ENCODE data around the gene F3. TPM values are rescaled to one million over a fixed set of nuclear protein-coding genes. Genes with fewer than 3 reads are reported as not detected.
"Not testable (repeated sequence)": the region's sequence is repeated elsewhere in the genome, so short reads cannot be mapped to it uniquely, and the experiment has no call there.

The F3 gene
- 10 to 100 TPM; 28.7 to 39.1 TPM for polyA plus RNA-seq

- H3K9me3 ChIP-seq (ENCODE audit: control insufficient read depth in 2 of 2, insufficient read depth in 1 of 2, low read depth in 1 of 2, low read length in 1 of 2): no peaks in the 10 kb centered on the region
- no peaks in the 10 kb centered on the region for H3K36me3 ChIP-seq (ENCODE audit: control insufficient read depth in 2 of 2, insufficient read depth in 2 of 2, low read length in 1 of 2)
- peak within 1 kb of the TSS; percentile 69 to 91 for H3K27ac ChIP-seq (ENCODE audit: low read depth in 2 of 2, low read length in 1 of 2)
- peaks cover 6 to 9% of the 10 kb centered on the region in 2 donors for H3K4me1 ChIP-seq (ENCODE audit: control insufficient read depth in 2 of 2, insufficient read depth in 2 of 2, low read length in 1 of 2)
- peak within 1 kb of the TSS; percentile 56 to 84 for H3K4me3 ChIP-seq (ENCODE audit: low read depth in 1 of 2, low read length in 2 of 2)
- 1% methylated on average over 88 to 94 of the region's 94 CpGs for WGBS, 2 donors
- H3K27me3 ChIP-seq (ENCODE audit: control insufficient read depth in 1 of 2, insufficient read depth in 2 of 2, low read length in 2 of 2): no peaks in the 10 kb centered on the region
These were observed at the start of gene F3 for GRCh38 chr1:94541246-94542087. Gene F3 (minus strand): TSS chr1:94541759. CDS start chr1:94541636, 123 bp downstream.

GRCh38 chr1:94590203-94591137 lies 48.9 kb upstream of the F3 start:
- Histone ChIP-seq H3K4me3 (ENCODE audit: low read depth in 1 of 2, low read length in 2 of 2) (no peak overlapping the region), H3K4me1 (ENCODE audit: control insufficient read depth in 2 of 2, insufficient read depth in 2 of 2, low read length in 1 of 2) (no peaks in the 10 kb centered on the region), H3K27me3 (ENCODE audit: control insufficient read depth in 1 of 2, insufficient read depth in 2 of 2, low read length in 2 of 2) (no peaks in the 10 kb centered on the region), H3K9me3 (ENCODE audit: control insufficient read depth in 2 of 2, insufficient read depth in 1 of 2, low read depth in 1 of 2, low read length in 1 of 2) (no peaks in the 10 kb centered on the region), H3K27ac (ENCODE audit: low read depth in 2 of 2, low read length in 1 of 2) (no peak overlapping the region), H3K36me3 (ENCODE audit: control insufficient read depth in 2 of 2, insufficient read depth in 2 of 2, low read length in 1 of 2) (no peaks in the 10 kb centered on the region)
- 72 to 78% methylated on average over 7 of the region's 7 CpGs for WGBS, 2 donors

GRCh38 chr1:94589728-94590127 lies 48.2 kb upstream of the F3 start:
- H3K27me3 ChIP-seq (ENCODE audit: control insufficient read depth in 1 of 2, insufficient read depth in 2 of 2, low read length in 2 of 2): no peaks in the 10 kb centered on the region
- H3K9me3 ChIP-seq (ENCODE audit: control insufficient read depth in 2 of 2, insufficient read depth in 1 of 2, low read depth in 1 of 2, low read length in 1 of 2): no peaks in the 10 kb centered on the region
- 91 to 97% methylated on average over 4 of the region's 4 CpGs for WGBS, 2 donors
- no peaks in the 10 kb centered on the region for H3K4me1 ChIP-seq (ENCODE audit: control insufficient read depth in 2 of 2, insufficient read depth in 2 of 2, low read length in 1 of 2)
- no peak overlapping the region for H3K27ac ChIP-seq (ENCODE audit: low read depth in 2 of 2, low read length in 1 of 2)
- no peaks in the 10 kb centered on the region for H3K36me3 ChIP-seq (ENCODE audit: control insufficient read depth in 2 of 2, insufficient read depth in 2 of 2, low read length in 1 of 2)
- H3K4me3 ChIP-seq (ENCODE audit: low read depth in 1 of 2, low read length in 2 of 2): no peak overlapping the region

DNA sequence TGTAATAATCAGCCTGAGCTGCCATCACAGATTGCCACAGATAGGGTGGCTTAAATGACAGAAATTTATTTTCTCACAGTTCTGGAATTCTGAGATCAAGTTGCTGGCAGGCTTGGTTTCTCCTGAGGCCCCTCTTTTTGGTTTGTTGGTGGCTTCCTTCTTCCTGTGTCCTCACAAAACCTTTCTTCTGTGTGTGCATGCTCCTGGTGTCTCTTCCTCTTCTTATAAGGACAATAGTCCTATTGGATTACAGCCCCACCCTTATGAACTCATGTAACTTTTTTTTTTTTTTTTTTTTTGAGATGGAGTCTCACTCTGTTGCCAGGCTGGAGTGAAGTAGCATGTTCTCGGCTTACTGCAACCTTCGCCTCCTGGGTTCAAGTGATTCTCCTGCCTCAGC lies 41.0 kb upstream of the F3 start:
- 89 to 92% methylated on average over 2 of the region's 2 CpGs for WGBS, 2 donors
- H3K27me3 ChIP-seq (ENCODE audit: control insufficient read depth in 1 of 2, insufficient read depth in 2 of 2, low read length in 2 of 2): peaks cover 0 to 2% of the 10 kb centered on the region in 2 donors
- H3K4me1 ChIP-seq (ENCODE audit: control insufficient read depth in 2 of 2, insufficient read depth in 2 of 2, low read length in 1 of 2): peaks cover 6 to 9% of the 10 kb centered on the region in 2 donors
- no peaks in the 10 kb centered on the region for H3K36me3 ChIP-seq (ENCODE audit: control insufficient read depth in 2 of 2, insufficient read depth in 2 of 2, low read length in 1 of 2)
- H3K4me3 ChIP-seq (ENCODE audit: low read depth in 1 of 2, low read length in 2 of 2): no peak overlapping the region
- no peaks in the 10 kb centered on the region for H3K9me3 ChIP-seq (ENCODE audit: control insufficient read depth in 2 of 2, insufficient read depth in 1 of 2, low read depth in 1 of 2, low read length in 1 of 2)
- no peak overlapping the region for H3K27ac ChIP-seq (ENCODE audit: low read depth in 2 of 2, low read length in 1 of 2)

DNA sequence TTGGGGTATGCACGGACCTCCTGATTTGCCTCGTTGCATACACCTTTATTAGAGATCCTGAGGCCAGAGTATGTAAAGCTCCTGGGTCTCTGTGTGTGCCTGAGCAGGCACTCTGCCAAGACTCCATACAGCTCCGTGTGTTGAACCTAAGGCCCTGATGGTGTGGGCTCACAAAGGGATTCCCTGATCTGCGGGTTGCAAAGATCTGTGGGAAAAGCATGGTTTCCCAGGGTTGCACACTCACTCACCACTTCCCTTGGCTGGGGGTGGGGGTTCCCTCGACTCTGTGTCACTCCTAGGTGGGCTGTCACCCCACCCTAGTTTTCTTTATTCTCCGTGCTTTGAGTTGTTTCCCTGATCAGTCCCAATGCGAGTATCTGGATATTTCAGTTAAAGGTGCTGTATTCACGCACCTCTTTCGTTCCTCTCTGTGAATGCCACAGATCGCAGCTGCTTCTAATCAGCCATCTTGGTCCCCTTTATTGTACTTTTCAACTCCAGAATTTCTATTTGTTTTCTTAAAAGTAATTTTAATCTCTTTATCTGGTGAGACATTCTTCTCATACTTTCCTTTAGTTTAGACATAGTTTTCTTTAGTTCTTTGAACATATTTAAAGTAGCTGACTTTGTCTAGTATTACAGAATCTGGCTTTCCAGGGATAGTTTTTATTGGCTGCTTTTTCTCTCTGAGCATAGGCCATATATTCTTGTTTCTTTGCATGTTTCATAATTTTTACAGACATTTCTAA lies 39.0 kb upstream of the F3 start:
- WGBS, 2 donors: 81 to 83% methylated on average over 10 of the region's 10 CpGs
- no peak overlapping the region for H3K4me3 ChIP-seq (ENCODE audit: low read depth in 1 of 2, low read length in 2 of 2)
- H3K27ac ChIP-seq (ENCODE audit: low read depth in 2 of 2, low read length in 1 of 2): no peak overlapping the region
- H3K27me3 ChIP-seq (ENCODE audit: control insufficient read depth in 1 of 2, insufficient read depth in 2 of 2, low read length in 2 of 2): peaks cover 0 to 2% of the 10 kb centered on the region in 2 donors
- no peaks in the 10 kb centered on the region for H3K36me3 ChIP-seq (ENCODE audit: control insufficient read depth in 2 of 2, insufficient read depth in 2 of 2, low read length in 1 of 2)
- no peaks in the 10 kb centered on the region for H3K9me3 ChIP-seq (ENCODE audit: control insufficient read depth in 2 of 2, insufficient read depth in 1 of 2, low read depth in 1 of 2, low read length in 1 of 2)
- H3K4me1 ChIP-seq (ENCODE audit: control insufficient read depth in 2 of 2, insufficient read depth in 2 of 2, low read length in 1 of 2): peaks cover 6 to 9% of the 10 kb centered on the region in 2 donors

GRCh38 chr1:94579876-94580294 lies 38.3 kb upstream of the F3 start:
- WGBS, 2 donors: 30 to 55% methylated on average over 2 of the region's 2 CpGs
- H3K9me3 ChIP-seq (ENCODE audit: control insufficient read depth in 2 of 2, insufficient read depth in 1 of 2, low read depth in 1 of 2, low read length in 1 of 2): no peaks in the 10 kb centered on the region
- no peaks in the 10 kb centered on the region for H3K36me3 ChIP-seq (ENCODE audit: control insufficient read depth in 2 of 2, insufficient read depth in 2 of 2, low read length in 1 of 2)
- H3K27me3 ChIP-seq (ENCODE audit: control insufficient read depth in 1 of 2, insufficient read depth in 2 of 2, low read length in 2 of 2): peaks cover 0 to 2% of the 10 kb centered on the region in 2 donors
- H3K27ac ChIP-seq (ENCODE audit: low read depth in 2 of 2, low read length in 1 of 2): no peak overlapping the region
- peaks cover 6 to 9% of the 10 kb centered on the region in 2 donors for H3K4me1 ChIP-seq (ENCODE audit: control insufficient read depth in 2 of 2, insufficient read depth in 2 of 2, low read length in 1 of 2)
- H3K4me3 ChIP-seq (ENCODE audit: low read depth in 1 of 2, low read length in 2 of 2): no peak overlapping the region

DNA sequence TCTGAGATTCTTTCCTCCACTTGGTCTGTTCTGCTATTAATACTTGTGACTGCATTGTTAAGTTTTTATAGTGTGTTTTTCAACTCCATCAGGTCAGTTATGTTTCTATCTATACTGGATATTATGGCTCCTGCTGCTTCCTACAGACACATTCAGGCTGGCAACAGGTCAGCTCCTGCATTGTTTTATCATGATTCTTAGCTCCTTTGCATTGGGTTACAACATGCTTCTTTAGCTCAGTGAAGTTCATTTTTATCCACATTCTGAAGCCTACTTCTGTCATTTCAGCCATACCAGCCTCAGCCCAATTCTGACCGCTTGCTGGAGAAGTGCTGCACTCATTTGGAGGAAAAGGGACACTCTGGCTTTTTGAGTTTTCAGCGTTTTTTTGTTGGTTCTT lies 37.3 kb upstream of the F3 start:
- no peaks in the 10 kb centered on the region for H3K36me3 ChIP-seq (ENCODE audit: control insufficient read depth in 2 of 2, insufficient read depth in 2 of 2, low read length in 1 of 2)
- no peak overlapping the region for H3K27ac ChIP-seq (ENCODE audit: low read depth in 2 of 2, low read length in 1 of 2)
- 70 to 81% methylated on average over 2 of the region's 2 CpGs for WGBS, 2 donors
- no peaks in the 10 kb centered on the region for H3K9me3 ChIP-seq (ENCODE audit: control insufficient read depth in 2 of 2, insufficient read depth in 1 of 2, low read depth in 1 of 2, low read length in 1 of 2)
- H3K4me1 ChIP-seq (ENCODE audit: control insufficient read depth in 2 of 2, insufficient read depth in 2 of 2, low read length in 1 of 2): peaks cover 6 to 9% of the 10 kb centered on the region in 2 donors
- H3K4me3 ChIP-seq (ENCODE audit: low read depth in 1 of 2, low read length in 2 of 2): no peak overlapping the region
- peaks cover 0 to 2% of the 10 kb centered on the region in 2 donors for H3K27me3 ChIP-seq (ENCODE audit: control insufficient read depth in 1 of 2, insufficient read depth in 2 of 2, low read length in 2 of 2)

DNA sequence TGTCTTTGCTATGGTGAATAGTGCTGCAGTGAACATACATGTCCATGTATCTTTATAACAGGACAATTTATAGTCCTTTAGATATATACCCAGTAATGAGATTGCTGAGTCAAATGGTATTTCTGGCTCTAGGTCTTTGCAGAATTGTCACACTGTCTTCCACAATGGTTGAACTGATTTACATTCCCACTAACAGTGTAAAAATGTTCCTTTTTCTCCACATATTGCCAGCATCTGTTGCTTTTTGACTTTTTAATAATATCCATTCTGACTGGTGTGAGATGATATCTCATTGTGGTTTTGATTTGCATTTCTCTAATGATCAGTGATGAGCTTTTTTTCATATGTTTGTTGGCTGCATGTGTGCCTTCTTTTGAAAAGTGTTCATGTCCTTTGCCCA lies 32.4 kb upstream of the F3 start:
- H3K9me3 ChIP-seq (ENCODE audit: control insufficient read depth in 2 of 2, insufficient read depth in 1 of 2, low read depth in 1 of 2, low read length in 1 of 2); H3K27ac ChIP-seq (ENCODE audit: low read depth in 2 of 2, low read length in 1 of 2); H3K27me3 ChIP-seq (ENCODE audit: control insufficient read depth in 1 of 2, insufficient read depth in 2 of 2, low read length in 2 of 2); H3K4me1 ChIP-seq (ENCODE audit: control insufficient read depth in 2 of 2, insufficient read depth in 2 of 2, low read length in 1 of 2); H3K4me3 ChIP-seq (ENCODE audit: low read depth in 1 of 2, low read length in 2 of 2); H3K36me3 ChIP-seq (ENCODE audit: control insufficient read depth in 2 of 2, insufficient read depth in 2 of 2, low read length in 1 of 2): not testable (repeated sequence)

- Histone ChIP-seq H3K9me3 (ENCODE audit: control insufficient read depth in 2 of 2, insufficient read depth in 1 of 2, low read depth in 1 of 2, low read length in 1 of 2) (peaks cover 0 to 2% of the 10 kb centered on the region in 2 donors), H3K36me3 (ENCODE audit: control insufficient read depth in 2 of 2, insufficient read depth in 2 of 2, low read length in 1 of 2) (no peaks in the 10 kb centered on the region)
- 83 to 90% methylated on average over 1 of the region's 1 CpG for WGBS, 2 donors
These were observed 31.2 kb upstream of the F3 start for GRCh38 chr1:94572780-94573179.

More at GRCh38 chr1:94572780-94573179, 31.2 kb upstream of the F3 start:
- Histone ChIP-seq H3K27me3 (ENCODE audit: control insufficient read depth in 1 of 2, insufficient read depth in 2 of 2, low read length in 2 of 2) (no peaks in the 10 kb centered on the region), H3K27ac (ENCODE audit: low read depth in 2 of 2, low read length in 1 of 2) (no peak overlapping the region), H3K4me3 (ENCODE audit: low read depth in 1 of 2, low read length in 2 of 2) (no peak overlapping the region), H3K4me1 (ENCODE audit: control insufficient read depth in 2 of 2, insufficient read depth in 2 of 2, low read length in 1 of 2) (no peaks in the 10 kb centered on the region)

All from esophagus (tissue), 2 donors.